Renal cortex interstitium (tissue), 11 donors: ENCODE results near the gene BSPRY. TPM values are rescaled to one million over a fixed set of nuclear protein-coding genes. Genes with fewer than 3 reads are reported as not detected.
A peak's percentile ranks its signal among the peaks of the same experiment; 100 is the strongest.
"Not testable (repeated sequence)": the region's sequence is repeated elsewhere in the genome, so short reads cannot be mapped to it uniquely, and the experiment has no call there.

Source experiments
- DNase-seq, 11 donors: peaks; one replicate each; pipeline ENCODE4 v3.0.0-alpha.2; 2013; ENCODE audit warnings: low read depth in 9 of 11, low spot score in 4 of 11; ENCODE audit errors: extremely low read depth in 1 of 11
- polyA plus RNA-seq, 3 donors: library from polyadenylated mRNA; unstranded; fragments of 120-200 nt; gene quantifications; one replicate each; pipeline ENCODE4 v1.2.1, GENCODE V29; 2013; ENCODE audit not compliant: insufficient read length in 3 of 3

Gene BSPRY
- polyA plus RNA-seq, 3 donors: 8.0 to 9.9 (median 8.8) TPM

DNA sequence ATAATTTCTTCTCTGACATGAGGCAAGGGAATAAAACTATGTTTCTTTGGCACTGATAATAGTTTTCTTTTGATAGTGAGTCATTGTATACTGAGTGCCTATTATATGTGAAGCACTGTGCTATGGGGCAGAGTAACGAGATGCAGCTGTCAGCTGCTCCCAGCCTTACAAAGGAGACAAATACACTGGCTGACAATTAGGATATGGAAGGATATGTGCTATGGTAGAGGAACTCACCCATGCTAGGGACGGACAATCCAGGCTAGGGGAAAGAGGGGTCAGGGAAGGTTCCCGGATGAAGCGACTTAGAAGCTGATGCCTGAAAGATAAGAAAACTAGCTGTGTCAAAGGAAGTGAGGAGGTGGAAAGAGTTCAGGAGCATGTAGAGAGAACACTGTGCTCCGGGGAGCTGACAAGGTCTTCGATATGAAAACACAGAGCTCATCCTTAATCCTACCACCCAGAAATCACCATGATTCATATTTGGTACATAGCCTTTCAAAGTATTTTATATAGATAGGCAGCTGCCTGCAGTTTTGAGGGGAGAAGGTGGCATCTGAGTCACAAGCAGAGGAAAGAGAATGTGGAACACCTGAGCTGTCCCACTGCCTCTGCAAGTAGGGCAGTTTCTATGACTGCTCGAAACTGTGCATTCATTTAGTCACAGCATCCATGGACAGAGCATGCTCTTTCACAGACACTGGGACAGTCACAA lies 12.1 kb downstream of the BSPRY start:
- DNase-seq: no peak

DNA sequence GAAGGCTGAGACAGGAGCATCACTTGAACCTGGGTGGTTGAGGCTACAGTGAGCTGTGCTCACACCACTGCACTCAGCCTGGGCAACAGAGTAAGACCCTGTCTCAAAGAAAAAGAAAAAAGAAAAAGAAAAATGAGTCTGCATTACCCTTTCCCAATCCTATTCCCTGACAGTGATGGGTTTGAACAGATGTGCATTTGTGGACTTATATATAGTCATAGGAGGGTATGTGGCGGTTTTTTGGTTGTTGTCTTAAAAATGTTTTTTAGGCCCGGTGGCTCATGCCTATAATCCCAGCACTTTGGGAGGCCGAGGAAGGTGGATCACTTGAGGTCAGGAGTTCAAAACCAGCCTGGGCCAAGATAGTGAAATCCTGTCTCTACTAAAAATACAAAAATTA lies 14.0 kb downstream of the BSPRY start:
- DNase-seq: no peak

DNA sequence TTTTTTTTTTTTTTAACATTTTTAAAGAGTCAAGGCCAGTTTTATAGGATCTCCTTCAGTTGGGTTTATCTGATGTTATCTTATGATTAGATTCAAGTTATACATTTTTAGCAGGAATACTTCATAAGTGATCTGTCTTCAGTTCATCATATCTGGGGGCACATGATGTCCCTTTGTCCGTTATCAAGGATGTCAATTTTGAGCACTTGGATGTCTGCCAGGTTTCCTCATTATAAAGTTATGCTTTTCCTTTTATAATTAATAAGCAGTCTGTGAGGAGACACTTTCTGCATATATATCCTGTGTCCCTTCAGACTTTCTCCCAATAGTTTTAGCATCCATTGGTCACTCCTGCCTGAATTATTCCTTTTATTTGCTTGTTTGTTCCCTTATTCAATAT lies 15.6 kb downstream of the BSPRY start:
- DNase-seq: no peak

DNA sequence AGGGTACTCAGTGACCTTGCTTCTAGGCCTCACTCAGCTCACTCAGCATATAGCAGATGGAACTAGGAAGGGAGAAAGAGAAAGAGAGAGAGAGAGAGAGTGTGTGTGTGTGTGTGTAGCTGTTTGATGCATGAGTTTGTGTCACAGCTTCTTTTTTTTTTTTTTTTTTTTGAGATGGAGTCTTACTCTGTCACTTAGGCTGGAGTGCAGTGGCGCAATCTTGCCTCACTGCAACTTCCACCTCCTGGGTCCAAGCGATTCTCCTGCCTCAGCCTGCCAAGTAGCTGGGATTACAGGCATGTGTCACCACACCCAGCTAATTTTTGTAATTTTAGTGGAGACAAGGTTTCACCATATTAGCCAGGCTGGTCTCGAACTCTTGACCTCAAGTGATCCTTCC lies 16.3 kb downstream of the BSPRY start:
- DNase-seq: not testable (repeated sequence)

DNA sequence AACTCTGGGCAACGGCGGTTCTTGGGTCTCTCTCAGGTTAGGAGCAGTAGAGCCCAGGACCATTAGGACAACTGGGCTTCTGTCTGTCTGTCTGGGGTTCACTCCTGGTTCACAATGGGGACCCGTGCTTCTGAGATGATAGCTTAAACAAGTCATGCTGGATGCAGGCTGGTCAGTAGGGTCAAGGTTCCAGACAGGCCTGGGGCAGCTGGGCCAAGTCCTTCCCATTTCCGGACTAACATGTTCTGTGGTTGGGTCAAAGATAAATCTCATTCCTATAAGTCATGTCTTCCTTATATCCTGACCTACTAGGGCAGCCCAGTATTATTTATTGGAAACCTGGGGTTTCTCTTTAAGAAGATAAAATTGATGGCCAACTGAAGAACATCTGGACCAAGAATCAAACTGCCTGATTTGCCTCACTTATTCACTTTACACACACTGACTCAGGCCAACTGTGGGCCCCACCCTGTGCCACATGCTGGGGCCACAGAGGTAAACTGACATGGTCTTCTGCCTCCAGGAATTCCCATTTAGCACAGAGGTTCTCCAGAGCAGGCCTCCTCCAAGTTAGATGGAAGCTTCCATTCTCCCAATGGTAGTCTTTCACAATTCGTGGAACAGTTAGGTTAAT lies 19.1 kb downstream of the BSPRY start:
- DNase-seq: no peak

DNA sequence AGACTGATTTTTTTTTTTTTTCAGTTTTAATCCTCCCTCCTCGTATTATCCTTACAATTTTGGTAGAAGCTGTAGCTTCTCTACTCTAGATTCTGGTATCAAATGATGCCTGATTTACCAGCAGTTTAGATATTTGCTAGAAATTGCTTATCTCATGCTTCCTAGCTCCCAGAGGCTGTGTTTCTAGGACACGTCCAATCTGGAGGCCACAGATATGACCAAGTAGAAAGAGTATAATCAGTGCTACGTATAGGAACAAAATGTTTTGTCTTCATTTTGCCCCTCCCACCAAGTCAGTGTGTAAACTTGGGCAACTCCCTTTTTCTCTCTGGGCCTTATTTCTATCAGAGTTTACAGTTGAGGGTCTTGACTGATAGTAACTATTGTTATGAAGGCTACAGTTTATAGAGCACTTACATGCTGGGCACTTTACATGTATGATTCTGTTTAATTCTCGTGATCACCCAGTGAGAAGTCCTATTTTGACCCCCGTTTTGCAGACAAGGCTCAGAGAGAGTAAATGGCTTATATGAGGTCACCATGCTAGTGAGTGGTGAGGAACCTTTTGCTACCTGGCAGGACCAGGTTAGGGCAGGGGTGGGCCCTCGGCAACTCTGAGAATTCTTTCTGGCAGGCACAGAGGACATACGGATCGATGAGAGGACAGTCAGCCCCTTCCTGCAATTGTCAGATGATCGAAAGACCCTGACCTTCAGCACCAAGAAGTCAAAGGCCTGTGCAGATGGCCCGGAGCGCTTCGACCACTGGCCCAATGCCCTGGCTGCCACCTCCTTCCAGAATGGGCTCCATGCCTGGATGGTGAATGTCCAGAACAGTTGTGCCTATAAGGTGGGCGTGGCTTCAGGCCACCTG lies 19.9 kb downstream of the BSPRY start:
- no peak for DNase-seq

DNA sequence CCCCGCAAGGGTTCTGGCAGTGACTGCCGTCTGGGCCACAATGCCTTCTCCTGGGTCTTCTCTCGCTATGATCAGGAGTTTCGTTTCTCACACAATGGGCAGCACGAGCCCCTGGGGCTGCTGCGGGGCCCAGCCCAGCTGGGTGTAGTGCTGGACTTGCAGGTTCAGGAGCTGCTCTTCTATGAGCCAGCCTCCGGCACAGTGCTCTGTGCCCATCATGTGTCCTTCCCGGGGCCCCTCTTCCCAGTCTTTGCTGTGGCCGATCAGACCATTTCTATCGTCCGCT lies 20.5 kb downstream of the BSPRY start:
- no peak for DNase-seq

DNA sequence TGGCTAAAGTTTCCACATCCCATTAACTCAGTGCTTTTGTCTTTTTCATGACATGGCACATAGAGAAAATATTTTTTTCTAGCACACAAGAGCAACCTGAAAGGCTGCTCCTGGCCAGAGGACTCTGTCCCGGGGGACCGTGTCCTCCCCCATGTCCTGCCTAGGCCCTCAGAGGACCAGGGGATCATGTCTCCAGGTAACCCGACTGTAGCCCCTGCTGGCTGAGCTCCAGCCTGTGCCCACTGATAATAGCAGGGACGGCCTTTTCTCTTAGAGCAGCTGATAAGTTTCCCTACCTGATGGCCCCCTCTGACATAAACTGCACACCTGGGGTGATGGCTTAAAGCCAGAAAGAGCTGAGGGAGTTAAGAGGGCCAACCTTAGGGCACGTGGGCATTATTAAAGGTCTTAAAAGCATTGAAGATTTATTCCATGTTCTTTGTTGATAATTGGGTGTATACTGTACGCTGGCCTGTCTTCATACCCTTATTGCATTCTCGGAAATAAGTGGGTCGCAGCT lies 21.5 kb downstream of the BSPRY start:
- DNase-seq: no peak

DNA sequence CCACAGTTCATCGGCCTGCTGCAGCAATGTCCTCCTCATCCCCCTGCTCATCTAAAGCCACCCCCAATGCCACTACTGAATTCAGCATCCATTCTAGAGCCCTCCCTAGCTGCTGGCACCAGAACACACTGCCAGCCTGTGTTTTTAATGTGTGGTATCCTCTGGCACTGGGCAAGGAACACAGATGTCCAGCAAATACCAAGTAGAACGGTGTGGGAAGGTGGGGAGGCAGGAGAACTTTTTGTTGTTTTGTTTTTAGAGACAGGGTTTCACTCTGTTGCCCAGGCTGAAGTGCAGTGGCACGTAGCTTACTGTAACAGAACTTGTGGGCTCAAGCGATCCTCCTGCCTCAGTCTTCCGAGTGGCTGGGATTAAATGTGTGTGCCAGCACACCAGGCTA lies 22.7 kb downstream of the BSPRY start:
- no peak for DNase-seq

DNA sequence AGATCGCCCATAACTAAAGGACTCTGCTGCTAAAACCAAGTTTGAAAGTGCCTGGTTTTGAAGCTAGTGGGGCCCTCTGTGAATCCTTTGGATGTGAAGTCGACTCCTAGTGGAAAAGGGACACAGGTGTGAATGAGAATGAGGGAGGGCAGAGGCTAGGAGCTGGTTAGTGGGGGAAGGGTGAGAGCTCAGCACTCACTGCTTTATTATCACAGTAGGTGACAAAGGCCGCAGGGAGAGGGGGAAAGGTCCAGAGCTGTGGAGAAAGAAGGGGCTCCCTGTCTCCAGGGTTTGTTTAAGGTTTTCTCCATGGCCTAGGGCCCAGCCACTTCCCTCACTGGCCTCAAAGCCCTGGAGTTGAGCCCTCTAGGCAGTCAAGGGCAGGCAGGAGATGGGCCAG lies 23.9 kb downstream of the BSPRY start:
- no peak for DNase-seq

DNA sequence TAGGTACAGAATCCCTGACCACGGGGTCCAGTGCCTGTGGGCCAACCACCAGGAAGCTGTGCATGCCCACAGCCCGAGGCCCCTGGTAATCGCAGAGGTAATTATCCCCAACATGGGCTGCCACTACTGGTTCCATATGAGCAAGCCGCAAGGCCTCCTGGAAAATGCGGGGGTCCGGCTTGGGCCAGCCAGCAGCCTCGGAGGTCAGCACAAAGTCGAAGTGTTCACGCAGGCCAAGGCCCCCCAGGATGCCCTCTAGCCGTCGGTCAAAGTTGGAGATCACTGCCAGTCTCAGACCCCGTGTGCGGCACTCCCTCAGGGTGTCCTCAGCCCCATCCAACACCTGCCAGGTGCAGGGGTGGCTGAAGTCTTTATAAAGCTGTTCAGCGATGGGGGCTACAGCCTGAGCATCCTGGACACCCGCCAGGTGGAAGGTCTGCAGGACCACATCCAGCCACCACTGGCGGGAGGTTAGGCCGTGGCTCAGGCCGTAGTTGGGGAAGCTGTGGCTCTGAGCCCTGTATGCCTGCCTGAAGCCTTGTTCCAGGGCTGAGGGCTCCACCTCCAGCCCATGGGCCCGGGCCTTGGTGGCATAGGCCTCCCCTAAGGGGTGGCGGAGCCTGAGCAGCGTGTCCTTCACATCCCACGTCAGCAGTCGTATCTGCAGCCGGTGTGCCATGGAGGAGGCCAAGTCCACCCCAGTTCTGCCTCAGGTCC lies 24.5 kb downstream of the BSPRY start:
- no peak for DNase-seq

DNA sequence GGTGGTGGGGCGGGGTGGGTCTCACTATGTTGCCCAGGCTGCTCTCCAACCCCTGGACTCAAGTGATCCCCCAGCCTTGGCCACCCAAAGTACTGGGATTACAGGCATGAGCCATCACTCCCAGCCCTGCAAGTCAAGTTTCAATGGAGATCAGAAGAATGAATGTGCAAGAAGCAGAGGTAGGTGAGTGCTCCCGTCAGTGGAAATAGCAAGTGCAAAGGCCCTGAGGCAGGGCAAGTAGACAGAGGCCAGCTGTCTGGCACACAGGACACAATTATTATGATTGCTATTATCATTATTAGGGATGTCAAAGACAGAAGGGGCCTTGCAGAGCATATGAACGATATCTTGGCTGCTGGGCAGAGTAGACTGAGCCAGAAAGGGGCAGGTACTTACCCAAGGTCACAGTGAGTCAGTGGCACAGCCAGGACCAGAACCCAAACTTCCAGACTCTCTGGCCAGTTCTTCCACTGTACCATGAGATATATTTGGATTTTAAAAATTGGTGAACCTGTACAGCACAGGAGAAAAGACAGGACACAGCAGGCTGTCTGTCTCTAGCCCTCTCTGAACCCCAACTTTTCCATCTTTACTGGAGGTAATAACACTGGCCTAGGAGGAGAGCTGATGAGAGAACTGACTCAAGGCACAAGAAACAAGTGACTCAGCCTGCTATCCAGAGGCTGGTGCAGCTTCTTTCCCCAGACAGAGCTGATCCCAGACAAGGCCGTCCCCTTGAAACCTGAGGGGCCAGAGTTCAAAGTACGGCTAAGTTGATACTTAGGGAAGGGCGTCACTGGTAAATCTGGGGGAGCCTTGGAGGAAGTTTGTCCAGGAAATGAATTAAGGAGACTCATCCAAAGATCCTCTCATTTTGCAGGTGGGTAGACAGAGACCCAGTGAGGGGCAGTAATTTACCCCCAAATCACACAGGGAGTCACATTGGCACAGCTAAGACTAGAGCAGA lies 26.0 kb downstream of the BSPRY start:
- DNase-seq: no peak

DNA sequence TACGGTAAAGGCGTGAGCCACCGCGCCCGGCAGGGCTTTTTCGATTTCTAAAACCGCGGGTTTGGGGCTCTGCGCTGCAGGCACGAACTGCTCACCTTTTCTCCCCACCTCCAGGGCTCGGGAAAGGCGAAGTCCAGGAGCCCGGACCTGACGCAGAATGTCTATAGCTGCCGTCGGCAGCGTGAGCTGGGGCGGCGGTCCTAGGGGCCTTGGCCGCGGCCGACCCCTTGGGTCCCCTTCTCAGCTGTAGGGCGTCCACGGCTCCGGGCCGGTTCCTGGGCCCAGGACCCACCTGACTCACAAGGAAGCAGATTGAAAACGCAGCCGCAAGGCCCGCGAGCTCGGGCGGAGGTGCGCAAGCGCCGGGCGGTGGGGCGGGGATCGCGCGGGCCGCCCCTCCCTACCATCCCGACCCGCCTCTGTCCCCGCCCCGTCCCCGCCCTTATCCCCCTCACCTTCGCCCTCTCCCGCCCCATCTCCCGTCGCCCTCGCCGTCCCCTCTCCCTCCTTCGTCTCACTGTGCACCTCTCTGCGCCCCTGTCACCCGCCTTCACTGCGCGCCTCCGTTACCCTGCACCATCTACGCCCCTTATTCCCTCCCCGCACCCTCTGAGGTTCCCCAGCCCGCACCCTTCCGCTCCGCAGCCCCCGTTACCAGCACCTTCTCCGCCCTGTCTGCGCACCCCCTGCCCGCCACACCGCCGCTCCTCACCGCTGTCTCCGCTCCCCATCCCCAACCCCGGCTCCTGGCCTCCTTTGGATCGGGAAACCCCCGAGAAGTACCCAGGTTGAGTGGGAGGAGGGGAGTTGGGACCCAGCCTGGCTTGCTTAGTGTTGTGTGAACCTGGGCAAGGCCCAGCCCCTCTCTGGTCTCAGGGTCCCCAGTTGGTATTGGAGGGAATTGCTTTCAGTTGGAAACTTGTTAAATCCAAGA lies 27.6 kb downstream of the BSPRY start, which contains the start of gene HDHD3:
Gene HDHD3, minus strand, starts transcription at position 353 of the 934 bp plus-strand sequence. CDS start 2,632 bp downstream, outside the sequence.
- DNase-seq: peak in 10 of 11 donors; percentile 50 to 76 (median 64)

DNA sequence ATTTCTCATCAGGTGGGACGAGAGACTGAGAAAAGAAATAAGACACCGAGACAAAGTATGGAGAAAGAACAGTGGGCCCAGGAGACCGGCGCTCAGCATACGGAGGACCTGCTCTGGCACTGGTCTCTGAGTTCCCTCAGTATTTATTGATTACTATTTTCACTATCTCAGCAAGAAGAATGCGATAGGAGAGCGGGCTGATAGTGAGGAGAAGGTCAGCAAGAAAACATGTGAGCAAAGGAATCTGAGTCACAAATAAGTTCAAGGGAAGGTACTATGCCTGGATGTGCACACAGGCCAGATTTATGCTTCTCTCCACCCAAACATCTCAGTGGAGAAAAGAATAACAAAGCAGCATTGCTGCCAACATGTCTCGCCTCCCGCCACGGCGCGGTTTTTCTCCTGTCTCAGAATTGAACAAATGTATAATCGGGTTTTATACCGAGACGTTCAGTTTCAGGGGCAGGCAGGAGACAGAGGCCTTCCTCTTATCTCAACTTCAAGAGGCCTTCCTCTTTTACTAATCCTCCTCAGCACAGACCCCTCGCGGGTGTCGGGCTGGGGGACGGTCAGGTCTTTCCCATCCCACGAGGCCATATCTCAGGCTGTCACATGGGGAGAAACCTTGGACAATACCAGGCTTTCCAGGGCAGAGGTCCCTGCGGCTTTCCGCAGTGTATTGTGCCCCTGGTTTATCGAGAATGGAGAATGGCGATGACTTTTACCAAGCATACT lies 29.9 kb downstream of the BSPRY start:
- not testable (repeated sequence) for DNase-seq

DNA sequence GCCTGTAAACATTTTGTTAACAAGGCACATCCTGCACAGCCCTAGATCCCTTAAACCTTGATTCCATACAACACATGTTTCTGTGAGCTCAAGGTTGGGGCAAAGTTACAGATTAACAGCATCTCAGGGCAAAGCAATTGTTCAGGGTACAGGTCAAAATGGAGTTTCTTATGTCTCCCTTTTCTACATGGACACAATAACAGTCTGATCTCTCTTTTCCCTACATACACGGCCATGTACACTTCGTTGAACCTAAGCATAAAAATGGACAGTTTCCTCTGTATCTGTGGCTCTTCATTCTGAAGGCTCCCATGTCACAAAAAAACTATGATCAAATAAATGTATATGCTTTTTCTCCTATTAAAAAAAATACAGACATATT lies 30.5 kb downstream of the BSPRY start:
- not testable (repeated sequence) for DNase-seq

DNA sequence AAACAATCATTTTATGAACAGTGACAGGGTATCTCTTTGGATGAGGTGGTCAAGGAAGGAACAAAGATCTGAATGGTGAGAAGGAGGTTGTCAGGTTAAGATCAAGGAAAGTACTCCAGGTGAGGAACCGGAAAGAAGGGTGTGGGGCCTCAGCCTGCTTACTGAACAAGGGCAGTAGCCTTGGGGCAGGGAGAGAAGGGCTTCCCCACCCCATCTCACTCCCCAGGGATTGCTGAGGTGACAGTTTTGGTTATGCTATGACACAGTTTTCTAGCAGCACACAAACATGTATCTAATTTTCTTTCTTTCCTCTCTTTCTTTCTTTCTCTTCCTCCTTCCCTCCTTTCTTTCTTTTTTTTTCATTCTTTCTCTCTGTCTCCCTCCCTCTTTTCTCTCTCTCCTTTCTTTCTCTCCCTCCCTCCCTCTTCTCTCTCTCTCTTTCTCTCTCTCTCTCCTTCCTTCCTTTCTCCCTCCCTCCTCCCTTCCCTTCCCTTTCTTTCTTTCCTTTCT lies 31.6 kb downstream of the BSPRY start:
- no peak for DNase-seq
